PC-9 (cell line): ENCODE results near the gene CACNA1A. TPM values are rescaled to one million over a fixed set of nuclear protein-coding genes. Genes with fewer than 3 reads are reported as not detected.

ENCODE experiments used
- BruUV-seq: library from RNA; stranded (reverse); fragments of 400-500 nt; replicated peaks from 2 replicates; lab custom pipeline; 2021; lab: Mats Ljungman, UMichigan
- CTCF ChIA-PET: fragments of 300-600 bp; sonication (Branson Sonifier 250); formaldehyde crosslinking; loops from one replicate; lab custom pipeline; 2022; ENCODE audit warnings: antibody characterized with exemption; lab: Charles Lee
- POLR2A ChIA-PET: fragments of 300-600 bp; sonication (Branson Sonifier 250); formaldehyde crosslinking; loops from one replicate; lab custom pipeline; 2022; ENCODE audit warnings: antibody characterized with exemption; ENCODE audit not compliant: unreplicated experiment; lab: Charles Lee
- DNase-seq, 2 experiments: peaks; one replicate each; pipeline versions ENCODE4 v3.0.0 to v3.0.0-alpha.2; 2015 to 2022; ENCODE audit warnings: mixed read lengths in 1 of 2
- H2AFZ ChIP-seq: fragments of 200-600 bp; sonication (generic); 2 replicates; pipeline ENCODE4 v1.8.1; 2017; ENCODE audit warnings: antibody characterized with exemption
- H3F3A ChIP-seq: fragments of 200-600 bp; sonication (generic); 2 replicates; pipeline ENCODE4 v1.8.1; 2017; ENCODE audit warnings: antibody characterized with exemption, mild to moderate bottlenecking, low read depth; ENCODE audit not compliant: insufficient read depth
- H3K27ac ChIP-seq: fragments of 200-600 bp; sonication (generic); 2 replicates; pipeline ENCODE4 v1.6.1; 2016; ENCODE audit warnings: mixed run types
- H3K27me3 ChIP-seq: fragments of 200-600 bp; sonication (generic); 2 replicates; pipeline ENCODE4 v1.6.1; 2016; ENCODE audit warnings: low read depth, mixed run types; ENCODE audit not compliant: insufficient read depth
- H3K36me3 ChIP-seq: fragments of 200-600 bp; sonication (generic); 2 replicates; pipeline ENCODE4 v1.6.1; 2016; ENCODE audit warnings: low read depth, mixed run types
- H3K4me1 ChIP-seq: fragments of 200-600 bp; sonication (generic); replicated peaks from 2 replicates; pipeline ENCODE4 v1.6.1; 2016; ENCODE audit warnings: mixed run types; ENCODE audit not compliant: insufficient read depth
- H3K4me2 ChIP-seq: fragments of 200-600 bp; sonication (generic); 2 replicates; pipeline ENCODE4 v1.6.1; 2017; ENCODE audit warnings: mixed run types
- H3K4me3 ChIP-seq: fragments of 200-600 bp; sonication (generic); 2 replicates; pipeline ENCODE4 v1.6.1; 2016; ENCODE audit warnings: mixed run types
- H3K79me2 ChIP-seq: fragments of 200-600 bp; sonication (generic); 2 replicates; pipeline ENCODE4 v1.6.1; 2017; ENCODE audit warnings: low read depth, mixed run types
- H3K9me2 ChIP-seq: fragments of 200-600 bp; sonication (generic); 2 replicates; pipeline ENCODE4 v1.8.1; 2017; ENCODE audit warnings: mild to moderate bottlenecking; ENCODE audit not compliant: insufficient read depth
- H3K9me3 ChIP-seq: fragments of 200-600 bp; sonication (generic); 2 replicates; pipeline ENCODE4 v1.8.1; 2016; ENCODE audit warnings: low read depth; ENCODE audit not compliant: insufficient read depth
- H4K20me1 ChIP-seq: fragments of 200-600 bp; sonication (generic); 2 replicates; pipeline ENCODE4 v1.8.1; 2017; ENCODE audit not compliant: insufficient read depth
- EZH2 ChIP-seq: fragments of 200-600 bp; sonication (generic); IDR thresholded peaks from 2 replicates; pipeline ENCODE4 v1.8.0; 2017; ENCODE audit warnings: antibody characterized with exemption, low read depth
- intact Hi-C: fragments of 100-400 bp; cut with micrococcal nuclease; formaldehyde crosslinking; loops from one replicate; pipeline ENCODE4 v1.10.0; 2022; ENCODE audit not compliant: unreplicated experiment
- total RNA-seq: library from RNA; stranded (reverse); gene quantifications from 2 replicates; pipeline ENCODE4 v1.2.3, GENCODE V29; 2021
- TF ChIP-seq, protein P1 (sequence below): fragments of 200-600 bp; sonication (generic); conservative IDR thresholded peaks from 2 replicates; pipeline ENCODE4 v1.6.1; 2017; ENCODE audit warnings: mixed run types, antibody characterized with exemption, mild to moderate bottlenecking, moderate library complexity

CACNA1A gene
- total RNA-seq, 1 experiment from 2014 or later: 0.35 TPM

DNA sequence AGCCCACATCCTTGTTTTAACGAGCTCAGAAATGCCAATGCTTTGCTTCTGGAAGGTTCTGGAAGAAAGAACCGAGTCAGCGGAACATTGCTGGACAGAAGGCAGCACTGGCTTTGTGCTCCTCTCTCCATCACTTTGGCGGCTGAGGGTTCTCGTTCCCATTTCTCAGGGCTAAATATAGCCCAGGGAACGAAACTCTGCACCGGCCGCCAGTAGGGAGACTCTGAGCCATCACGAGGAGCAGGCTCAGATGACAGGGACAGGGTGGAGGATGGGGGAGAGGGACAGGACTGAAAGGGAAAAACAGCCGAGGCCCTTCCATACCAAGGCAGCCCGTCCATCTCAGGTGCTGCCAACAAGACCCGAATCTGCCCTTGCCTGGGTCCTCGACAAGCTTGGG lies 166.4 kb downstream of the CACNA1A start:
- Histone ChIP-seq H3K4me3 (no peak overlapping the region), H3K4me1 (no peaks in the 10 kb centered on the region), H3K27ac (no peak overlapping the region), H3K27me3 (peaks cover 72% of the 10 kb centered on the region), H3K79me2 (no peaks in the 10 kb centered on the region), H3K36me3 (no peaks in the 10 kb centered on the region), H3K4me2 (no peak overlapping the region), H3K9me2 (no peaks in the 10 kb centered on the region), H3F3A (no peaks in the 10 kb centered on the region), H4K20me1 (no peaks in the 10 kb centered on the region), H3K9me3 (no peaks in the 10 kb centered on the region; the same call in 1 of the 2 replicates), H2AFZ (no peak overlapping the region)
- peak in 1 of 2 experiments; percentile 1 for DNase-seq
- no peak for TF ChIP-seq EZH2
- TF ChIP-seq, protein P1, sequence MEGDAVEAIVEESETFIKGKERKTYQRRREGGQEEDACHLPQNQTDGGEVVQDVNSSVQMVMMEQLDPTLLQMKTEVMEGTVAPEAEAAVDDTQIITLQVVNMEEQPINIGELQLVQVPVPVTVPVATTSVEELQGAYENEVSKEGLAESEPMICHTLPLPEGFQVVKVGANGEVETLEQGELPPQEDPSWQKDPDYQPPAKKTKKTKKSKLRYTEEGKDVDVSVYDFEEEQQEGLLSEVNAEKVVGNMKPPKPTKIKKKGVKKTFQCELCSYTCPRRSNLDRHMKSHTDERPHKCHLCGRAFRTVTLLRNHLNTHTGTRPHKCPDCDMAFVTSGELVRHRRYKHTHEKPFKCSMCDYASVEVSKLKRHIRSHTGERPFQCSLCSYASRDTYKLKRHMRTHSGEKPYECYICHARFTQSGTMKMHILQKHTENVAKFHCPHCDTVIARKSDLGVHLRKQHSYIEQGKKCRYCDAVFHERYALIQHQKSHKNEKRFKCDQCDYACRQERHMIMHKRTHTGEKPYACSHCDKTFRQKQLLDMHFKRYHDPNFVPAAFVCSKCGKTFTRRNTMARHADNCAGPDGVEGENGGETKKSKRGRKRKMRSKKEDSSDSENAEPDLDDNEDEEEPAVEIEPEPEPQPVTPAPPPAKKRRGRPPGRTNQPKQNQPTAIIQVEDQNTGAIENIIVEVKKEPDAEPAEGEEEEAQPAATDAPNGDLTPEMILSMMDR: no peak
- POLR2A ChIA-PET: interaction anchor here (0.6 kb wide), 1 partner anchor 79 kb away, joined by 5 read pairs; no protein-coding TSS in a partner anchor
- no TSS peak for BruUV-seq
- CTCF ChIA-PET: no interaction called here
- intact Hi-C loops: no loop called here

DNA sequence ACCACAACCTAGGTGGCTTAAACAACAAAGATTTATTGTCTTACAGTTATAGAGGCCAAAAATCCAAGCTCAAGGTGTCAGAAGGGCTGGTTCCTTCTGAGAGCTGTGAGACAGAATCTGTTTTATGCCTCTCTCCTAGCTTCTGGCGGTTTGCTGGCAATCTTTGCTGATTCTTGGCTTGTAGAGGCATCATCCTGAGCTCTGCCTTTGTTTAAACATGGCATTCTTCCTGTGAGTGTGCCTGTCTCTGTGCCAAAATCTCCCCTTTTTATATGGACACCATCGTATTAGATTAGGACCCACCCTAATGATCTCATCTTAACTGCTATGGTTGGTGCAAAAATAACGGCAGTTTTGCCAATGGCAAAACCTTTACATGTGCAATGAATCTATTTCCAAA lies 169.1 kb downstream of the CACNA1A start:
- H3K9me2 ChIP-seq: no peaks in the 10 kb centered on the region
- H3K9me3 ChIP-seq: no peaks in the 10 kb centered on the region; the same call in 1 of the 2 replicates
- no peaks in the 10 kb centered on the region for H3K36me3 ChIP-seq
- no peaks in the 10 kb centered on the region for H4K20me1 ChIP-seq
- H3K79me2 ChIP-seq: no peaks in the 10 kb centered on the region
- H3K27me3 ChIP-seq: peaks cover 97% of the 10 kb centered on the region
- ChIA-PET CTCF (no interaction called here), POLR2A (no interaction called here)
- BruUV-seq: no TSS peak
- intact Hi-C loops: no loop called here
- no peak overlapping the region for H3K27ac ChIP-seq
- H3K4me1 ChIP-seq: no peaks in the 10 kb centered on the region
- H3K4me2 ChIP-seq: no peak overlapping the region
- H2AFZ ChIP-seq: no peak overlapping the region
- H3K4me3 ChIP-seq: no peak overlapping the region
- no peaks in the 10 kb centered on the region for H3F3A ChIP-seq
- DNase-seq: no peak
- TF ChIP-seq EZH2: no peak
- TF ChIP-seq, protein P1: no peak

DNA sequence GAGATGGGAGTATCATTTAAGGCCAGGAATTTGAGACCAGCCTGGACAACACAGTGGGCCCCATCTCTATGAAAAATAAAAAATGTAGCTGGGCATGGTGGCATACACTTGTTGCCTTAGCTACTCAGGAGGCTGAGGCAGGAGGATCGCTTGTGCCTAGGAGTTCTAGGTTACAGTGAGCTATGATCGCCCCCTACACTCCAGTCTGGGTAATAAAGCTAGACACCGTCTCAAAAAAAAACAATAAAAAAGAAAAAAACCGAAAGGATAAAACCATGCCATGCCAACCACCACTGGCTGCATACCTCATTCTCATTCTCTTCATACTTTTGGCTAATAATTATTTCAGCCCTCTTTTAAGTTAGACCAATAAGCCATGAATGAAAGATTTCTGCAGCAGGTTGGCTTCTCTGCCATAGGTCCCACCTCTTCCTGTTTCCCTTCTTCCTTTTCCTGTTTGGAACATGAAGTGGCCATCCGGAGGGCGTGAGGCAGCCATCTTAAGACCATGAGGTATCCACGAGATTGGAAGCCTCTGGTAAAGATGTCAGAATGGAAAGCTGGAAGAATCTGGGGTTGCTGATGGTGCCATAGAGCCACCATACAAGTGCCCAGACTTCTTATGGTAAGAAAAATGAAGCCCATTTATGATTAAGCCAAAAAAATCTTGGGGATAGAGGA lies 171.3 kb downstream of the CACNA1A start:
- BruUV-seq: no TSS peak
- DNase-seq: peak in 1 of 2 experiments; percentile 32
- Histone ChIP-seq H3K4me1 (no peaks in the 10 kb centered on the region), H3K36me3 (no peaks in the 10 kb centered on the region), H4K20me1 (no peaks in the 10 kb centered on the region), H3K9me2 (no peaks in the 10 kb centered on the region), H3K4me2 (no peak overlapping the region), H2AFZ (no peak overlapping the region), H3K27me3 (peaks cover 98% of the 10 kb centered on the region), H3F3A (no peaks in the 10 kb centered on the region), H3K4me3 (no peak overlapping the region), H3K9me3 (no peaks in the 10 kb centered on the region; the same call in 1 of the 2 replicates), H3K79me2 (no peaks in the 10 kb centered on the region), H3K27ac (no peak overlapping the region)
- intact Hi-C loops: no loop called here
- CTCF ChIA-PET: no interaction called here
- POLR2A ChIA-PET: no interaction called here
- no peak for TF ChIP-seq EZH2
- TF ChIP-seq, protein P1: no peak
